Subcutaneous abdominal adipose tissue (tissue), 5 donors: ENCODE results near the gene CBX2.

Source experiments
- H3K27ac ChIP-seq: one replicate; pipeline ENCODE4 v1.7.0; 2013; ENCODE audit warnings: low read depth, mild to moderate bottlenecking, inconsistent platforms, low read length, moderate library complexity
- H3K27me3 ChIP-seq, 5 donors: one replicate each; pipeline ENCODE4 v1.7.0; 2013; ENCODE audit warnings: low read length in 5 of 5, inconsistent platforms in 1 of 5; ENCODE audit not compliant: control insufficient read depth in 5 of 5, insufficient read depth in 4 of 5
- H3K36me3 ChIP-seq, 5 donors: one replicate each; pipeline ENCODE4 v1.7.0; 2013; ENCODE audit warnings: low read length in 5 of 5; ENCODE audit not compliant: control insufficient read depth in 5 of 5, insufficient read depth in 5 of 5
- H3K4me1 ChIP-seq, 5 donors: one replicate each; pipeline ENCODE4 v1.7.0; 2013; ENCODE audit warnings: low read length in 5 of 5, mild to moderate bottlenecking in 3 of 5, moderate library complexity in 1 of 5; ENCODE audit not compliant: control insufficient read depth in 5 of 5, insufficient read depth in 5 of 5
- H3K4me3 ChIP-seq, 5 donors: one replicate each; pipeline ENCODE4 v1.7.0; 2013; ENCODE audit warnings: low read length in 5 of 5, low read depth in 1 of 5
- H3K9ac ChIP-seq, 5 donors: one replicate each; pipeline ENCODE4 v1.7.0; 2013; ENCODE audit warnings: low read length in 5 of 5, mild to moderate bottlenecking in 4 of 5, moderate library complexity in 3 of 5
- H3K9me3 ChIP-seq, 5 donors: one replicate each; pipeline ENCODE4 v1.7.0; 2013; ENCODE audit warnings: low read length in 5 of 5; ENCODE audit not compliant: control insufficient read depth in 5 of 5
- donor health status: healthy.
- donor health status: healthy.
- donor health status: healthy.
- donor health status: healthy.
- donor health status: healthy.

The CBX2 gene

GRCh38 chr17:79777894-79778503, at the start of gene CBX2:
CBX2 (plus strand) TSS chr17:79778148; CDS start chr17:79778236, 88 bp downstream.
- no peaks in the 10 kb centered on the region for H3K36me3 ChIP-seq
- H3K27ac ChIP-seq, result no peak within 1 kb of the TSS
- peak within 1 kb of the TSS; percentile 47 to 64 (median 48) for H3K4me3 ChIP-seq
- H3K4me1 ChIP-seq, result peaks cover 2 to 26% (median 15%) of the 10 kb centered on the region in 5 donors
- H3K27me3 ChIP-seq, result peaks cover 27 to 61% (median 33%) of the 10 kb centered on the region in 5 donors
- H3K9ac ChIP-seq, result peak within 1 kb of the TSS in 3 of 5 donors; percentile 29 to 47 (median 42)
- H3K9me3 ChIP-seq, result no peaks in the 10 kb centered on the region

GRCh38 chr17:79728169-79728907, 49.6 kb upstream of the CBX2 start:
- Histone ChIP-seq H3K4me3 (peak overlapping the region; percentile 40 to 71 (median 60)), H3K9me3 (no peaks in the 10 kb centered on the region), H3K4me1 (peaks cover 0 to 25% (median 20%) of the 10 kb centered on the region in 5 donors), H3K36me3 (no peaks in the 10 kb centered on the region), H3K9ac (peak overlapping the region in 2 of 5 donors; percentile 47 to 58), H3K27ac (no peak overlapping the region), H3K27me3 (no peaks in the 10 kb centered on the region)

- no peak overlapping the region for H3K9ac ChIP-seq
- no peaks in the 10 kb centered on the region for H3K9me3 ChIP-seq
- H3K27me3 ChIP-seq, result no peaks in the 10 kb centered on the region
- H3K36me3 ChIP-seq, result no peaks in the 10 kb centered on the region
- H3K27ac ChIP-seq, result no peak overlapping the region
- peaks cover 0 to 29% (median 22%) of the 10 kb centered on the region in 5 donors for H3K4me1 ChIP-seq
- peak overlapping the region; percentile 40 to 71 (median 60) for H3K4me3 ChIP-seq
Observed at GRCh38 chr17:79728908-79729471, 49.0 kb upstream of the CBX2 start.

- Histone ChIP-seq H3K4me3 (no peak overlapping the region), H3K27ac (no peak overlapping the region), H3K36me3 (no peaks in the 10 kb centered on the region), H3K9ac (no peak overlapping the region), H3K4me1 (peaks cover 0 to 29% (median 22%) of the 10 kb centered on the region in 5 donors), H3K27me3 (no peaks in the 10 kb centered on the region), H3K9me3 (no peaks in the 10 kb centered on the region)
Observed at GRCh38 chr17:79729761-79730160, 48.2 kb upstream of the CBX2 start.

- no peak overlapping the region for H3K4me3 ChIP-seq
- H3K9ac ChIP-seq, result no peak overlapping the region
- H3K27ac ChIP-seq, result no peak overlapping the region
- H3K27me3 ChIP-seq, result no peaks in the 10 kb centered on the region
- no peaks in the 10 kb centered on the region for H3K36me3 ChIP-seq
- H3K9me3 ChIP-seq, result no peaks in the 10 kb centered on the region
- peaks cover 0 to 29% (median 22%) of the 10 kb centered on the region in 5 donors for H3K4me1 ChIP-seq
Observed at GRCh38 chr17:79730437-79730768, 47.5 kb upstream of the CBX2 start.

- H3K27ac ChIP-seq, result no peak within 1 kb of the TSS
- H3K4me1 ChIP-seq, result peaks cover 0 to 29% (median 22%) of the 10 kb centered on the region in 5 donors
- no peaks in the 10 kb centered on the region for H3K9me3 ChIP-seq
- H3K36me3 ChIP-seq, result no peaks in the 10 kb centered on the region
- H3K9ac ChIP-seq, result no peak within 1 kb of the TSS
- no peak within 1 kb of the TSS for H3K4me3 ChIP-seq
- H3K27me3 ChIP-seq, result no peaks in the 10 kb centered on the region
Observed at GRCh38 chr17:79730769-79731483, 47.0 kb upstream of the CBX2 start, which contains the start of gene ENPP7. ENPP7 (plus strand) TSS chr17:79730943; CDS start chr17:79731140, 197 bp downstream.

GRCh38 chr17:79732254-79732653, 45.7 kb upstream of the CBX2 start:
- Histone ChIP-seq H3K27me3 (peaks cover 0 to 7% (median 0%) of the 10 kb centered on the region in 5 donors), H3K4me1 (peaks cover 0 to 29% (median 22%) of the 10 kb centered on the region in 5 donors), H3K27ac (no peak overlapping the region)

GRCh38 chr17:79732804-79733691, 44.9 kb upstream of the CBX2 start:
- Histone ChIP-seq H3K27me3 (peaks cover 3 to 12% (median 4%) of the 10 kb centered on the region in 5 donors), H3K4me3 (peak overlapping the region; percentile 30 to 64 (median 59)), H3K9ac (peak overlapping the region in 3 of 5 donors; percentile 21 to 47 (median 28)), H3K27ac (no peak overlapping the region), H3K4me1 (peaks cover 0 to 26% (median 22%) of the 10 kb centered on the region in 5 donors), H3K36me3 (no peaks in the 10 kb centered on the region), H3K9me3 (no peaks in the 10 kb centered on the region)

More at GRCh38 chr17:79732254-79732653, 45.7 kb upstream of the CBX2 start:
- Histone ChIP-seq H3K9me3 (no peaks in the 10 kb centered on the region), H3K36me3 (no peaks in the 10 kb centered on the region), H3K9ac (no peak overlapping the region), H3K4me3 (peak overlapping the region in 1 of 5 donors; percentile 64)

- Histone ChIP-seq H3K27me3 (peaks cover 6 to 14% (median 10%) of the 10 kb centered on the region in 5 donors), H3K4me3 (peak overlapping the region in 1 of 5 donors; percentile 64), H3K9ac (no peak overlapping the region), H3K4me1 (peaks cover 0 to 20% (median 15%) of the 10 kb centered on the region in 5 donors), H3K9me3 (no peaks in the 10 kb centered on the region), H3K36me3 (no peaks in the 10 kb centered on the region), H3K27ac (no peak overlapping the region)
Observed at GRCh38 chr17:79733692-79734070, 44.3 kb upstream of the CBX2 start.
